Stimulated activated CD4-positive, alpha-beta T cell treated with anti-CD3 and anti-CD28 coated beads, Interleukin-2, amount 100 ng/mL, for 48 hours (primary cell): ENCODE results near the gene IGF2BP3.
"Not testable (repeated sequence)": the region's sequence is repeated elsewhere in the genome, so short reads cannot be mapped to it uniquely, and the experiment has no call there.

ENCODE experiments used
- DNase-seq, 2 donors: peaks; one replicate each; pipeline ENCODE4 v3.0.0-alpha.2; 2020

The IGF2BP3 gene

DNA sequence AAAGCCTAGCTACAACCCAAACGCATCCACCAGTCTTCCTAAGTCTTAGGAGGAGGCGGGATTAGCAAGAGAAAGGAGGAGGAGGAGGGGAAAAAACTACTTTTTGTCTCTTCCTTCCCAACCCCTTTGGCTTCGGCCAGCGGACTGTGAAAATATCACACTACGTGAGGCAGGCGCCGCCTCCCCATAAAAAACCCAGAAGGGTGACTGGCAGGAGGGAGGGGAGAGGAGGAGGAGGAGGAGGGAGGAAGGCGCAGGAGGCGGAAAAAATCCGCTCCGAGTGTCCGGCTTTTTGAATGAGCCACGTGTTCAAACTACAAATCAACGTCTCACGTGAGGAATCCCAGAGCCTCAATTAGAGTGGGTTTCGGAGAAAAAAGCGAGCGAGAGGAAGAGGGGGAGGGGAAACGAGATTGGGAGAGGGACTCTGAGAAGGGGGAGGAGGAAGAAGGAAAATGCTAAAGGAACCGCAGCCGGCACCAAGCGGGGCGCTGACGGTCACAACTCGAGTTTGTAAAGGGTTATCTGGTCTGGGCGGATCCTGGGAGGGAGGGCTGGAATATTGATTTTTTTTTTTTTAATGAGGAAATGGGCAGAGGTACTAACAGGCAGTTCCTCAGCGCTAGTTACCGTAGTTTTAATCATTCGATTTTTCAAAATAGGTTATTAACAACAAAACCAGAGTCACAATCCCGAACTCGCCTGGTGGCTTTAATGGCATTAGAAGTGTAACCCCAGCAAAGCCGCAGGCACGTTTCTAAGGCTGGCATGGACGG, at the start of gene IGF2BP3:
TSS of gene IGF2BP3 (minus strand) at position 162 of the 776 bp plus-strand sequence. CDS start 381 bp downstream, outside the sequence.
- no peak for DNase-seq

DNA sequence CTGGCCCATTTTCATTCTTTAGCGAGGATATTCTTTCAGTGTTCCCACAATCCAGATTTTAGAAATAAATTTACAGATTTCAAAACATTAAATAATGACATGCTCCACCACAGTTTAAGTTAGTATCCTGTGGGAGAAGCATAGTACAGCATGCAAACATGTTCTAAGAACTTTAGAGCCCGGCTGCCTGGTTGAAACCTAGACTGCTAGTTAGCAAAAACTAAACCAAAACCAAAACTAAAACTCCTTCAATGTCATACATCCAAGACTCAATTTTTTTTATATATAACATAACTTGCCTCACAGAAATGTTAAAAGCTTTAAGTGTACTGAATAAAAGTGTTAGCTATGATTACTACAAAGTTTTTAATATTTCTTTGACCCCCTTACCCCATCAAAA, 44.5 kb upstream of the IGF2BP3 start:
- DNase-seq, result no peak

DNA sequence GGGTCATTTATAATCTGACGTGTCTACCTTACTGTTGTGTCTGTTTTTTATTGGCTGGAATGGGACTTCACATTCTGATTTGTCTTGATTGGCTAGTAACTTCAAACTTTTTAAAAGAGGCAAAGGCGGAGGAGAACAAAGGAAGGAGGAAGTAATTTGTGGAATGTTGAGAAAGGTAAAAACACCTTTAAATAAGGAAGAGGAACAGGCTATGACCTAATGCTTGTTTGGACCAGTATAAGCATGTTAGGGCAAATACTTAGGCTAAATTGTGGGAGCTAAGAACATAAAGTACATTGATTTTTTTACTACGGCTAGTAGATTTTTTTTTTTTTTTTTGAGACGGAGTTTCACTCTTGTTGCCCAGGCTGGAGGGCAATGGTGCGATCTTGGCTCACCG, 43.5 kb upstream of the IGF2BP3 start:
- DNase-seq, result not testable (repeated sequence)

DNA sequence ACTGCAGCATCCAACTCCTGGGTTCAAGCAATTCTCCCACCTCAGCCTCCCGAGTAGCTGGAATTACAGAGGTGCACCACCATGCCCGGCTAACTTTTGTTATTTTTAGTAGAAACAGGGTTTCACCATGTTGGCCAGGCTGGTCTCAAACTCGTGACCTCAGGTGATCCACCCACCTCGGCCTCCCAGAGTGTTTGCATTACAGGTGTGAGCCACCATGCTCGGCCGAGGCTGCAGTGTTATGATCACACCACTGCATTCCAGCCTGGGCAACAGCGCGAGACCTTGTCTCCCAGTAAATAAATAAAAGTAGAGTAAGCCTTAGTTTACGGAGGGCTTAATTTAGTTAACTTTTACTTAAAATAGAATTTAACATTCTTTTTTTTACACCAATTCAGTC, 23.7 kb upstream of the IGF2BP3 start:
- DNase-seq, result no peak

DNA sequence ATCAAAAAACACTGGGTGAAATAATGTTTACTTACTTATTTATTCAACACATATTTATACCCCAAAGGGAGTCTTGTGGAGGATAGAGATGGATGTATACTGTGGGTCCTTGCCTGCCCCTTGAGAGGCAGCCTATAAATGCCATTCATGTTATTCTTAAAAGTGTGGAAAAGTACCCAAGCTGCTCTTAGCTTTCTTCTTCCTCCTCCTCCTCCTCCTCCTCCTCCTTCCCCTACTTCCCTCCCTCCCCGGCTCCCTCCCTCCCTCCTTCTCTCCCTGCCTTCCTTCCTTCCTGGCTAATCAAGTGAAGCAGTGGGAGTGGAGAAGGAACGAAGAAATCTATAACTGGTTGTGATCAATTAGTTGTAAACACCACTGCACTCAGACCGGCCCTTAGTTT, 21.2 kb upstream of the IGF2BP3 start:
- DNase-seq, result no peak

DNA sequence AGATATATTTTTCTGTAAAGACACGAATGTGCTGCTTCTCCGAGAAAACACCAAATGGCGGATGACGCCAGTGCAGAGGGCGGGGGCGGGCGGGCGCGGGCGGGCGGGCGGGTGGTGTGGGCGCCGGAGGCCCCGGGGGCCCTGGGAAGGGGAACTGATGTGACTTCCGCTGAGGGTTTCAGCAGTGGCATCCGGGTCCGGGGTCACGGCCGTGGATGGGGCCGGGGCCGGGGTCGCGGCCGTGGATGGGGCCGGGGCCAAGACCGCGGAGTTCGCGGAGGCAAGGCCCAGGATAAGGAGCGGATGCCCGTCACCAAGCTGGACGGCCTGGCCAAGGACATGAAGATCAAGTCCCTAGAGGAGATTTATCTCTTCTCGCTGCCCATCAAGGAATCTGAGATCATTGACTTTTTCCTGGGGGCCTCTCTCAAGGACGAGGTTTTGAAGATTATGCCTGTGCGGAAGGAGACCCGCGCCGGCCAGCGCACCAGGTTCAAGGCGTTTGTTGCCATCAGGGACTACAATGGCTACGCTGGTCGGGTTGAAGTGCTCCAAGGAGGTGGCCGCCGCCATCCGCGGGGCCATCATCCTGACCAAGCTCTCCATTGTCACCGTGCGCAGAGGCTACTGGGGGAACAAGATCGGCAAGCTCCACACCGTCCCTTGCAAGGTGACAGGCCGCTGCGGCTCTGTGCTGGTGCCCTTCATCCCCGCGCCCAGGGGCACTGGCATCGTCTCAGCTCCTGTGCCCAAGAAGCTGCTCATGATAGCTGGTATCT, 20.3 kb upstream of the IGF2BP3 start:
- DNase-seq, result no peak

DNA sequence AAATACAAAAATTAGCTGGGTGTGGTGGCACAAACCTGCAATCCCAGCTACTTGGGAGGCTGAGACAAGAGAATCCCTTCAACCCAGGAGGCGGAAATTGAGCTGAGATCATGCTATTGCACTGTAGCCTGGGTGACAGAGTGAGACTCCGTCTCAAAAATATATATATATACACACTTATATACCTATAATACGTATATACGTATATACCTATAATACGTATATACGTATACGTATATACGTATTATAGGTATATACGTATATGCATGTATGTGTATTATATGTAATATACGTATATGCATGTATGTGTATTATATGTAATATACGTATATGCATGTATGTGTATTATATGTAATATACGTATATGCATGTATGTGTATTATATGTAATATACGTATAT, 18.4 kb upstream of the IGF2BP3 start:
- DNase-seq, result not testable (repeated sequence)

DNA sequence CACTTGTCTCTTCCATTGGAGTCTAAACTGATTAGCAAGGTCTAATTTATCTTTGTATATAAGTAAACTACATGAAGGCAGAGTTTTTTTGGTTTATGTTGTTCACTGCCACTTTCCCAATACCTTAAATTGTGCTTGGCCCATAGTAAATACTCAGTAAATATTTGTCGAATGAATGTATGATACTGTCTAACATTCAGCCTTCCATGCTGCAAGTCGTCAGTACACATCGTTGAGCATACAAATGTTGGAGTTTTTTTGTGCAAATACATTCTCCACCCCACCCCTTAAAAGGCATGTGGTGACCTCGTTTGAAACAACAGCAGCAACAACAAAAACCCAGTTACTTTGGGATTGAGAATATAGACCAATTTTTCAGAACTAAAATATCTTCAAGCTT, 17.4 kb upstream of the IGF2BP3 start:
- no peak for DNase-seq

DNA sequence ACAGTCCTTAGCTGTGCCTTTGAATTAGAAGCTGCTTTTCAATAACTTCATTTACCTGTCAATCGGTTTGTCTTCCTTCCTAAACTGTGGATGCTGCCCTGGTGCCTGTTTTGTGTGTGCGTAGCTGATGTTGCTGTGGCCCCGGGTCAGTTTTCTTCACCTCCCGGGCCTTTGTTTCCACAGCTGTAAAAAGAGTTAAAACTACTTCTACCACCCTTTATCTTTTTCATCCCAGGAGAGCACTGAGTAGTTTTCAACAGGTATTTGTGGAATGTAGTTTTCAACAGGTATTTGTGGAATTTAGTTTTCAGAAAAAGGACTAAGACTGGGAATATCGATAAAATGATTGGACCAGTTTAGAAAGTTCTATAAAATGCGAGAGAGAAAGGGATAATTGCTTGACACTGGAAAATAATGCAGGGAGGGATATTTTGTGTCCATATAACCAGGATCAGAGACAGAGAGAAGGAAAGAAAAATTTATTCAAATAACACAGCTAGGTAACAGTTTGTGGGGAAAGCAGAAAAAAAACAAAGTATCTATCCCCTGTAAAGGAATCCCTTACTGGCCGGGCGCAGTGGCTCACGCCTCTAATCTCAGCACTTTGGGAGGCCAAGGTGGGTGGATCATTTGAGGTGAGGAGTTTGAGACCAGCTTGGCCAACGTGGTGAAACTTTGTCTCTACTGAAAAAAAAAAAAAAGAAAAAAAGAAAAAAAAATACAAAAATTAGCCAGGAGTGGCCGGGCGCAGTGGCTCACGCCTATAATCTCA, 15.9 kb upstream of the IGF2BP3 start:
- no peak for DNase-seq

DNA sequence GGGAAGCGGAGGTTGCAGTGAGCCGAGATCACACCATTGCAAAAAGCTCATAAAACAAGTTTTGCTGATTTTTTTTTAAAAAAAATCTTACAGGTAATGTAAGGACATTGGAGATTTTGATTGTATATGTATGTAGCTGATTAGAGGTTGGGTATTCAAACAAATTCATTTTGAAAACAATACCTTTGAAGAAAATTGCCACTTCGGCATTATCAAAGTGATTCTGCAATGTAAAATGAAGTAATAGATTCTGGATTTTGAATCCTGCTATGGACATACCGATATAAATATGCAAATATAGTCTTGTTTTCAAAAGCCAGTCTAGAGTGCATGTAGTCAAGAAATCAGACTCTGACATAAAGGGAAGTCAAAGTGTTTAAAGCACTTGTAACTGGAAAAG, 12.4 kb upstream of the IGF2BP3 start:
- no peak for DNase-seq

DNA sequence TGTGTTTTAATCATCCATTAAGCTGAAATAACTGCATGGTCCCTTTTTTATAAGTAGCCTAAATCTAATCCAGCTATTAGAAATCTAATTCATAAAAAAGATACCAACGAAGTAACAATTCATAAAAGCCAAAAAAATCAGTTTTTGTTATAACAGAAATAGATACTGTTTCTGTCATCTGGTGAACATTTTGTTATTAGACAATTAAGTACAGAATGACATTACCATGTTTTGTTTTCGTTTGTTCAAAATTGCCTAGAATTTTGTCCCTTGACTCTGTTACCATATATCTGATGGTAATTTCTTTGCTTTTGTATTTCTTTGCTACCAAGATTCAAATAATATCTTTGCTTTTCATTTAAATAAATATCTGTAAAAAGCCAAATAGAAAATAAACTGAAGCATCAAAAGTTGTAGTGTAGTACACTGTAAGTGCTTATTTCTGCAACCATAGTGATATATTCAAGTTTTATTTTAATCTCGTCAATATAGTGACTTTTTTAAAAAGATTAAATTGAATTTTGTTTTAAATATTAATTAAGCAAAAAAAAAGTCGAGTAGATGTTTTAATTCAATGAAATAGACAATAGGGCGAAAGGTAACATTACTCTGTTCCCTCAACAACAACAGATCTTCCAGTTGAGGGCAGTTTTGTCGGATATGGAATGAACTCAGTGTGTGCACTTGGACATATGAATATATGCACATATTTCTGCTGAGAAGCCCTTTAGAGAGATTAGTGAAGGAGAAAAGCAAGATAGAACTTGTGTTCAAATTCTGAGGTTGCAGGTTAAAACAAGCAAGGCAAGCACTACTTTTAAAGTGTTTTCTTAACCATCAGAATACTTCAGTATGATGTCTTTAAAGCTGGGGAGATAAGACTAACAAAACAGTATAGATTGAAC, 7.9 kb upstream of the IGF2BP3 start:
- no peak for DNase-seq

DNA sequence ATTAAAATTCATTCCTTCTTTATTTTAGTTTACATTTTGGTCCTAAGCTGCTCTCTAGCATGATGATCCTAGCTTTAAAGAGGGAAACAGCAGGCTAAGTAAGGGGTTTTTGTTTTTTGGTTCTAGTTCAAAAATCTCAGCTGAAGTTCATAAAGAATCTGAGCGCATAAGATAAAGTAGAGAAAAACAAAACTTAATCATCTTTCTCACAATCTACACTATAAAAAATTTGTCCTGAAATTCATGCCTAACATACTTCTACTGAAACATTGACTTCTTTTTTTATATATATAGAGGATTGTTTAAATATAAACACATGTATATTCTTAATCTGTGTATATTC, 6.8 kb upstream of the IGF2BP3 start:
- no peak for DNase-seq

DNA sequence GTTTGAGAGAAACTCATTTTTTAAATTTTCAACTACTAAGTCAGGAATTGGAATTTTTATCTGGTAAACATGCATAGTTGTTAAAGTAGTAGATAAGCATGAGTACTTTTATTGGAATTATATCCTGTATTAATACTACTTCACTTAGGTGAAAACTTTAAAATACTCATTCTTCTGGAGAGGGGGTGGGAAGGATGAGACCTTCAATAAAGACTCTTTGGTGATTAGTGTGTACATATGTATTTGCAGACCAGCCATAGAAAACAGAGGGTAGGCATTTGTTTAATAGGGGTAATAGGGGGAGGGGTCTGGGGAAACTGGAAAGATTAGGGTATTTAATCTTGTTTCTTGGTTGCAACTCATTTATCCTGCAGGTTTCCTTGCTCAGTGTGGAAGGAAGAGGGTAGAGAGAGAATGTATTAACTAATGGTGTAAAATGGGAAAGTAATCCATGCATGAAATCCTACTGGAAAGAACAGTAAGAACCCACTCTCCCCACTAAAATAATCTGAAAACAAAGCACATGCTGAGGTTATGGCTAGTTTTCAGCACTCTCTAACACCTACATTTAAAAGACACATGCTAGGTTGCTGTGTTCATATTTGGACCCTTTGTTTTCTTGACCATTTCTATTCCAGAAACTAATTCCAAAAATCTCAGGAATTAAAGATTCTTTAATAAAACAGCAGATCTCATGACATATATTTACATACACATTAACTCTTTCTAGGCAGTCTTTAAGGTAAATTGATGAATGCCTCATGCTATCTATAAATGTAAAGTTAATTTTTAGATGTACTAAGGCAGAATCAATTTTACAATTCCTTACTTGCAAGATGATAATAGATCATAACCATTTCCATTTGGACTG, 6.2 kb upstream of the IGF2BP3 start:
- no peak for DNase-seq

DNA sequence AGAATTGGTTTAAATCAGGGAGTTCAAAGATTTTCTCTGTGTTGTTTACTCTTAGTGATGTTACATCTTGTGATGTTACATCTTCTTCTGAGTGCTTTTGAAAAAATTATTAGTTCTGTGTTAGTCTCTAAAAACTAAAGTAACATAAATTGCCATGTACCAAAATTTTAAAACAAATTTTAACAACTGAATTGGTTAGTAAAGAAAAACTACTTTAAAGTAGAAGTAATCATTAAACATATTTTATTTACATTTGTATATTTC, 5.2 kb upstream of the IGF2BP3 start:
- no peak for DNase-seq

DNA sequence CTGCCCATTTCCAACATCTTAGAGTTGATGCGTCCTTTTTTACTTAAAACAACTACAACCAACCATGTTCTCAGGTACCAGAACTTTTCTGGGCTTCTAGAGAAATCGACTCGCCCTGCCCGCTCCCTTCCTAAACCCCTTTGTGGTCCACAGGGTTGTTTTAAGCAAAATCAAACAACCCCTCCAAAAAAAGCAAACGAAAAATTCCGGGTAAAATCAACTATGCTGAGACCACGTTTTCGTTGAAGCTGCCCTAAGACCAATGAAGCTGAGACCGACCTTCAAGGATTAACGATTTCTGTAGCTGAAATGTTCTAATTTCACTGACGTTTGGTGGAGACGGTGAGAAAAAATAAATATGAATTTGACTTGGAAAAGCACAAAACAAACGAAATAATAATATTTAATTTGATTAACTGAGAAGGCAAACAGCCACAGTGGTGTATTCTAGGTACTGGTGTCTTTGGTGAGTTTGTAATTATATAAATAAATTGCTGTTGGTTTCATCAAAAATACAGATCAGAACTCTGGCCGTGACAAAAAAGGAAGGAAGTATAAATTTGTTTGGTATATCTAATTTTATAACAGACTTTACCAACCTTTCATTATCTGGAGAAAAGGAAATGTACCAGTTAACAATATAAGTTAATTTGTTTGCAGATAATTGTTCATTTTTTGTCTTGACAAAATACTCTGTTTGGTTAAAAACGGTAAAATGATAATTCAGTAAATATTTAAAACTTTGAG, 4.7 kb upstream of the IGF2BP3 start:
- no peak for DNase-seq

DNA sequence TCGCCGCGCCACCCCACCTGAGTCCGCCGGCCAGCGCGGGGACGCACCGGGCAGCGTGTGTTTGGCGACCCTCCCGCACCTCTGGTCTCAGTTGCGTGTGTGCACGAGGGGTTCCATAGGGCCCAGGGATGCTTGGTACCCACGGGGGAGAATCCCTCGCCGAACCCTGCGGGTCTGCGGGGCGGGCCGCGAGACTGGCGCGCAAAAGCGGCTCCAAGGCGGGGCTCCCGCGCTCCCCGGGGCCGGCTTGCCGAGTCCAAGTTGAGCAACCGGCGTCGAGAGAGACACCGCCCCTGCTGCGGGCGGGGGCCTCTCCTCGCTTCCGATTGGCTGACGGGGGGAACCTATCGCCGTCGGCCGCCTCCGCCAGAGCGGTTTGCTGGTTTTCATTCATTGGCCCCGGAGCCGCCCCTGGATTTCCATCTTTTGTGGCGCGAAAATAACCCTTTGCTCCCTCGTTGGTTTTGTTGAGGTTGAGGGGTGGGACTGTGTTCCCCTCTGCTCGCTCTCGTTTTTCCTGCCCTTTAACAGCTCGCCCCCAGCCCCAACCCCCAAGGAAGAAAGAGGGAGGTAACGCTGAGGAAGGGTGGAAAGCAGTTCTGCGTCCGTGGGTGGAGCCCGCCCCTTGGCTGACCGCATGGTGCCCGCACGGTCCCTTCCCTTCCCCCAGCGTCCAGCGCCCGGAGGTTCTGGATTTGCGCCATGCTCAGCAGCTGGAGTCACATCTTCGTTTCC, 4.0 kb upstream of the IGF2BP3 start:
- DNase-seq, result peak; percentile 71 to 80

DNA sequence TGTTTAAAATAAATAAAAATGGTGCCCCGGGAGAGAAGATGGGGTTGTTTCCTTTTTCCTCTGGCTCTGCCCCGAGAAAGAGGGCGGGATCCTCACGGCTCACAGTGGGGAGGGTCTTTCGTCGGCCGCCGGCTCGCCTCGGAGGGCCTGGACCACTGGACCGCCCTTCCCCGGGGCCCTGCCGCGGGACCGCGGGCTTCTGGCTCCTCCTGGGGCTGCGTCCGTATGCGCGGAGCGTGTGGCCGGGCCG, 3.5 kb upstream of the IGF2BP3 start:
- no peak for DNase-seq

DNA sequence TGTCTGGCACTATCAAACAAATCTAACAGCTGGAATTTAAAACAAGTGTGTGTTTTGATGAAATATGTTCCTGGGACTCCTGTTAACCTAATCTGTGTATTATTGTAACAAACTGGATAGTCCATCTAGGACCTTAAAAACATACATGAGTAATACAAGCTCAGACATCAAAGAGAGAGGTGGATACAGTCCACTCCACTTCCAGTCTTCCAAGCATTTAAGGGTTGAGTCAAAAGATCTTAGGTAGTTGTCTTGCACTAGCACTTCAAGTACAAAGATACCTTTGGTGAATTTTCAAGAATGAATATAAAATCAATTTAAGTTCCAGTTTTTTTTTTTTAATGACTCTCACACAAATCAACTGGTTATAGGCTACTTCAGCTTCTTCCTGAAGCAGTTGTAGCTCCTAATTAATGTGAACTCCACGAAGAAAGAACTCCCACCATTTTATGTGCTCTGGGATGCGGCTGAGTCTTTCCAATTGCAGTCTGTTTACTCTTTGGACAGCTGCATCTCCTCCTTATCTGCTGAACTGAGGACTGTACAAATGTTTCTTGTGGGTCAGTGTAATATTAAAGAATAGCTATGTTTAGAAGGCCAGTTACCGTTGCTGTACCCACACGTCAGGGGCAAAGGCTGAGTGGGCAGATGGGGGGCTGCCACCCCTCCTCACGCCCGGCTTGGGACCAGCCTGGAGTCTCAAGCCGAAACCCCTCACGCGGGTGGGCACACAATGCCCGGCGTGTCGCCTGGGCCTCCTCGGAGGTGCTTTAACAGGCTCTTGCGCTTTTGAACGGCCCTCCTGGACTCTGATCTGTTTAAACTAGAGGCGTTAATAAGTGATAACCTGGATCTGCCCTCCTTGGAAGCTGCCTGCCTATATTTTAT, 2.9 kb upstream of the IGF2BP3 start:
- no peak for DNase-seq

DNA sequence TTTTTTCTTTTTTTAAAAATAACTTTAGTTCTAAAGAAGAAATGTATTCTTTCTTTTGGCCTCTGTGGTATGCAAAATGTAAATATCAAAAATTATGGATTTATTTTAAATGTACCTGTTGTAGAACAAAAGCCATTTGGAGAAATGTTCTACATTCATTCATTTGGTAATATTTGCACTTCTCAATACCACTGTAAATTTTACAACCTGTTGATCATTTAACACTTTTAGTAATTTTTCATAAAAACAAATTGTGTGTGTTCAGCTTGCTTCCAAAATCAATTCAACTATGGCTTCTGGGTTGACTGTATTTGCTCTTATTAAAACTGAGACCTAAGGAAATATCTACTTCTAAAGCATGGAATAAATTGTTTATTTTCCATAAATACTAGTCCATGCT, 2.3 kb upstream of the IGF2BP3 start:
- no peak for DNase-seq

DNA sequence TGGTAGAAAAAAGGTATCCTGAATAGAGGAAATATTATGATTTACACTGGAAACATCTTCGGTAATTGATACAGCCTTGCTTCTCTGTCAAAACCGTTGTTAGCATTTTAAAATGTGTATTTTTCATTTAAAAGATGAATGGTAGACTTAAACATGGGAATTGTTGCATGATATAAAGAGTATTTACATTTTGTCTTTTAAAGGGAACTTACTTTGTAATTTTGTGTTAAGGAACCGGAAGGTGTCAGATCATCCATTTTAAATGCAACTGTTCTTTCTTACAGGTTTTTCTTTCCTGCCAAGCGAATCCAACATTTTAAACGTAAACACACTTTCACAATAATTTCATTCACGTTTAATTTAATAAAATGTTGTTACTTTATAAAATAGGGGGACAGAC, 1.8 kb upstream of the IGF2BP3 start:
- no peak for DNase-seq
